Endodermal cell (in vitro differentiated cells): ENCODE data around the gene SIM1. TPM values are rescaled to one million over a fixed set of nuclear protein-coding genes. Genes with fewer than 3 reads are reported as not detected.
A peak's percentile ranks its signal among the peaks of the same experiment; 100 is the strongest.

Experiments used
- DNase-seq: peaks from one replicate; pipeline ENCODE4 v3.0.0-alpha.2; 2017
- H3K27ac ChIP-seq: 2 replicates; pipeline ENCODE4 v1.5.1; 2013; ENCODE audit warnings: mild to moderate bottlenecking, low read depth, low read length, moderate library complexity
- H3K27me3 ChIP-seq: 2 replicates; pipeline ENCODE4 v1.6.1; 2013; ENCODE audit warnings: mild to moderate bottlenecking, low read length, moderate library complexity; ENCODE audit not compliant: insufficient read depth, control insufficient read depth, poor library complexity, severe bottlenecking
- H3K36me3 ChIP-seq: 2 replicates; pipeline ENCODE4 v1.7.0; 2013; ENCODE audit warnings: mild to moderate bottlenecking, low read length, moderate library complexity; ENCODE audit not compliant: control insufficient read depth, insufficient read depth
- H3K4me1 ChIP-seq: one replicate; pipeline ENCODE4 v1.7.0; 2013; ENCODE audit warnings: low read length; ENCODE audit not compliant: control insufficient read depth, insufficient read depth
- H3K4me3 ChIP-seq: 2 replicates; pipeline ENCODE4 v1.5.1; 2013; ENCODE audit warnings: mild to moderate bottlenecking, low read length, moderate library complexity
- H3K9ac ChIP-seq: 2 replicates; pipeline ENCODE4 v1.6.1; 2013; ENCODE audit warnings: mild to moderate bottlenecking, low read length, moderate library complexity; ENCODE audit not compliant: poor library complexity, severe bottlenecking; ENCODE audit errors: extremely low read depth
- H3K9me3 ChIP-seq: 2 replicates; pipeline ENCODE4 v1.6.1; 2013; ENCODE audit warnings: mild to moderate bottlenecking, low read length, moderate library complexity; ENCODE audit not compliant: control insufficient read depth
- H3K27ac Mint-ChIP-seq: 2 replicates; pipeline ENCODE4 v1.8.0; 2020; ENCODE audit warnings: mixed read lengths
- H3K27me3 Mint-ChIP-seq: 2 replicates; pipeline ENCODE4 v1.8.0; 2021; ENCODE audit warnings: mild to moderate bottlenecking, mixed read lengths; ENCODE audit not compliant: insufficient read depth
- H3K36me3 Mint-ChIP-seq: 2 replicates; pipeline ENCODE4 v1.8.0; 2020; ENCODE audit warnings: low read depth, mixed read lengths
- H3K4me1 Mint-ChIP-seq: 2 replicates; pipeline ENCODE4 v1.8.0; 2020; ENCODE audit warnings: mixed read lengths
- H3K4me3 Mint-ChIP-seq: 2 replicates; pipeline ENCODE4 v1.8.0; 2020; ENCODE audit warnings: mild to moderate bottlenecking, moderate library complexity, mixed read lengths
- H3K9me3 Mint-ChIP-seq: 2 replicates; pipeline ENCODE4 v1.8.0; 2020; ENCODE audit warnings: mild to moderate bottlenecking, mixed read lengths
- WGBS, 2 experiments: methylation state at CpG; one replicate each; pipeline versions ENCODE4 v1.1.5 to v1.1.7; 2013; ENCODE audit warnings: missing lambda C conversion rate in 2 of 2, mixed read lengths in 1 of 2; ENCODE audit not compliant: insufficient coverage in 1 of 2, insufficient read length in 1 of 2; 5-methylcytosine and 5-hydroxymethylcytosine counted together
- total RNA-seq, 2 donors: library from RNA; stranded (reverse); fragmentation: NEBNext Ultra II Directional in 1 of 2; extraction: Animal tissue kit (Norgen Biotek cat#: 25700) in 1 of 2; gene quantifications; 2 replicates in 1 of 2; 3 replicates in 1 of 2; pipeline ENCODE4 v1.2.1, GENCODE V29; 2021
- TF ChIP-seq, protein P1 (sequence below): fragments of 200-600 bp; sonication (generic); conservative IDR thresholded peaks from 2 replicates; pipeline ENCODE4 v1.5.0; 2021; ENCODE audit warnings: antibody characterized with exemption, mild to moderate bottlenecking

The SIM1 gene
- total RNA-seq, 2 donors from 2014 or later: 0.07 to 0.31 TPM

- Mint-ChIP-seq H3K9me3 (no peaks in the 10 kb centered on the region), H3K27ac (no peak overlapping the region), H3K36me3 (no peaks in the 10 kb centered on the region), H3K4me3 (peak overlapping the region; percentile 55), H3K4me1 (peaks cover 48% of the 10 kb centered on the region), H3K27me3 (no peaks in the 10 kb centered on the region)
- no peak for DNase-seq
- peak overlapping the region; percentile 71 for H3K4me3 ChIP-seq
- no peak overlapping the region for H3K27ac ChIP-seq
- H3K9me3 ChIP-seq: no peaks in the 10 kb centered on the region
- H3K9ac ChIP-seq: no peak overlapping the region
- H3K36me3 ChIP-seq: no peaks in the 10 kb centered on the region
- H3K27me3 ChIP-seq: peaks cover 100% of the 10 kb centered on the region
- TF ChIP-seq, protein P1, sequence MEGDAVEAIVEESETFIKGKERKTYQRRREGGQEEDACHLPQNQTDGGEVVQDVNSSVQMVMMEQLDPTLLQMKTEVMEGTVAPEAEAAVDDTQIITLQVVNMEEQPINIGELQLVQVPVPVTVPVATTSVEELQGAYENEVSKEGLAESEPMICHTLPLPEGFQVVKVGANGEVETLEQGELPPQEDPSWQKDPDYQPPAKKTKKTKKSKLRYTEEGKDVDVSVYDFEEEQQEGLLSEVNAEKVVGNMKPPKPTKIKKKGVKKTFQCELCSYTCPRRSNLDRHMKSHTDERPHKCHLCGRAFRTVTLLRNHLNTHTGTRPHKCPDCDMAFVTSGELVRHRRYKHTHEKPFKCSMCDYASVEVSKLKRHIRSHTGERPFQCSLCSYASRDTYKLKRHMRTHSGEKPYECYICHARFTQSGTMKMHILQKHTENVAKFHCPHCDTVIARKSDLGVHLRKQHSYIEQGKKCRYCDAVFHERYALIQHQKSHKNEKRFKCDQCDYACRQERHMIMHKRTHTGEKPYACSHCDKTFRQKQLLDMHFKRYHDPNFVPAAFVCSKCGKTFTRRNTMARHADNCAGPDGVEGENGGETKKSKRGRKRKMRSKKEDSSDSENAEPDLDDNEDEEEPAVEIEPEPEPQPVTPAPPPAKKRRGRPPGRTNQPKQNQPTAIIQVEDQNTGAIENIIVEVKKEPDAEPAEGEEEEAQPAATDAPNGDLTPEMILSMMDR: no peak
- peaks cover 8% of the 10 kb centered on the region for H3K4me1 ChIP-seq
- 17% methylated on average over 7 of the region's 8 CpGs; no CpG with 5 or more reads in 1 of the 2 experiments for WGBS, 2 experiments
These were observed 7.8 kb downstream of the SIM1 start for GRCh38 chr6:100456908-100457235.

- Mint-ChIP-seq H3K36me3 (no peaks in the 10 kb centered on the region), H3K4me1 (peaks cover 46% of the 10 kb centered on the region), H3K9me3 (no peaks in the 10 kb centered on the region), H3K27me3 (no peaks in the 10 kb centered on the region), H3K4me3 (peak overlapping the region; percentile 55), H3K27ac (peak overlapping the region; percentile 76)
- 1 to 2% methylated on average over 16 to 24 of the region's 24 CpGs for WGBS, 2 experiments
- H3K4me1 ChIP-seq: peaks cover 8% of the 10 kb centered on the region
- TF ChIP-seq, protein P1: no peak
- no peaks in the 10 kb centered on the region for H3K36me3 ChIP-seq
- DNase-seq: no peak
- H3K9me3 ChIP-seq: no peaks in the 10 kb centered on the region
- no peak overlapping the region for H3K27ac ChIP-seq
- H3K4me3 ChIP-seq: peak overlapping the region; percentile 71
- peaks cover 100% of the 10 kb centered on the region for H3K27me3 ChIP-seq
- H3K9ac ChIP-seq: no peak overlapping the region
These were observed 8.4 kb downstream of the SIM1 start for GRCh38 chr6:100456141-100456907.

- no peaks in the 10 kb centered on the region for H3K27me3 Mint-ChIP-seq
These were observed 9.2 kb downstream of the SIM1 start for GRCh38 chr6:100455230-100456124.

More at GRCh38 chr6:100455230-100456124, 9.2 kb downstream of the SIM1 start:
- DNase-seq: peak; percentile 85
- peaks cover 100% of the 10 kb centered on the region for H3K27me3 ChIP-seq
- H3K9me3 Mint-ChIP-seq: no peaks in the 10 kb centered on the region
- peak overlapping the region; percentile 71 for H3K4me3 ChIP-seq
- no peak overlapping the region for H3K9ac ChIP-seq
- H3K4me1 Mint-ChIP-seq: peaks cover 42% of the 10 kb centered on the region
- no peak overlapping the region for H3K27ac ChIP-seq
- H3K36me3 ChIP-seq: no peaks in the 10 kb centered on the region
- WGBS, 2 experiments: 1% methylated on average over 33 to 54 of the region's 54 CpGs
- H3K4me1 ChIP-seq: peaks cover 8% of the 10 kb centered on the region
- H3K9me3 ChIP-seq: no peaks in the 10 kb centered on the region
- H3K36me3 Mint-ChIP-seq: no peaks in the 10 kb centered on the region
- H3K27ac Mint-ChIP-seq: peak overlapping the region; percentile 76
- TF ChIP-seq, protein P1: no peak
- peak overlapping the region; percentile 55 for H3K4me3 Mint-ChIP-seq
